GM19099 (cell line): ENCODE results near the gene MAL.

ENCODE experiments used
- POLR2A ChIP-seq: IDR thresholded peaks from 3 replicates; pipeline ENCODE4 v1.6.1; 2011; ENCODE audit warnings: low read depth; ENCODE audit not compliant: insufficient read length; ENCODE audit errors: extremely low read depth

MAL gene

DNA sequence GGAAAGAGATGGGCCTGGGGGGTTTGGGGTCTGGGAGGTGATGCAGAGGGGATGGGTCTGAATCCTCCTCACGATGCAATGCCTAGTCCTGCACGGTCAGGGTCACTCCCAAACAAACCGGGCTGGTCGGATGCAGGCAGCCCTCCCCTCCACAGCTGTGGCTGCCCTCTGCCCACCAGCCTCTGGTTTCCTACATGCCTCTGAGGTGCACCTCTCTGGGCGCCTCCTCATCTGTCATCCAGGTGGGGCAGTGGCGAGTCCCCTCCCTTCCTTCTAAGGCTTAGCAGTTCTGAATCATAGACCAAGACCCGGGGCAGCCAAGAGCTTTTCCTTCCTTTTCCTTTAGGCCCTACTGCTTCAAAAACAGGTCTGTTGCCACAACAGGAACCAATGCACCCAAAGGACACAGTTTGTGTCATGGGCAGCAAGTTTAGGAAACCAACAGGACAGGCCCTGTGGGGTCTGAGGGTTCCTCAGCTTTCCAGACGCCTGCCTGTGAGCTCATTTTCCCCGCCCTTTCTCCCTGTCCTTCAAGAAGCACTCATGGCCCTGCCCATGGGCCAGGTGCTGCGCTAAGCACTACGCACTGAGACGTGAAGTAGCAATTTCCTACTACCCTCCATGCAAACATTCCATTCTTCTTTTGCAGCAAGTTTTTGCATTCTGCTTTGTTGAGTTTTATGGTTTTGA, 6.5 kb upstream of the MAL start:
- TF ChIP-seq POLR2A: no peak

- no peak for TF ChIP-seq POLR2A
Observed at GRCh38 chr2:95019572-95019971, 5.9 kb upstream of the MAL start.

DNA sequence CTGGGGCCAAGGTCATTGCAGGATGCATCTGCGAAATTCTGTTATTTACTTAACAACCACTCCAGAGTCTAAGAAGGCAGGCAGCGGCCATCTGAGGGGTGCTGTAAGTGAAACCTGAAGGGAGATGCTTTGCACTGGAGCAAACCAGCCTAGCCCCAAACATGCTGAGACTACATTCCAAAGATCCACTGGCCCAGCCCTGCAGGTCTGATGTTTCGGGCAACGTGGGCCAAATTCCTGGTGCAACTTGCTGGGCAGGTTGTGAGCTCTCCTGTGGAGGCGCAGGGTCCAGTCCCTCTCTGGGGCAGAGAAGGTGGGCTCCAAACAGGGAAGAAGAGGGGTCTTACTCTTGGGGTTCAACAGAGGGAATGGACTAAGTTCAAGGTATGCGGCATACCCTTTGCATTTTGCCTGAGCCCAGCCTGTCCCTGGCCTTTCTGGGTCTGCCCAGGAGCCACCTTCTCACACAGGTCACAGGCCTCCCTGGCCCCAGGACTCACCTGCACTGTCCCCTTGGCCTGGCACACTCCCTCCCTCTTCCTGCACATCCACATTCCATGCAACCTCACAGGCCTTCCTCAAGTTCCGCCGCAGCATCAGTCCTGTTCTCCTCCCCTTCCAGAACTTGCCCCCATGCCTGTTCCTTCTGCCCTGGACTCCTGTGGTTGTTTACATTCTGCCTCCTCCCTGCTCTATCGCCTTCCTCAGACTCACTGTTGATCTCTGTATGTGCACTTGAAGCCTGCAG, 5.1 kb upstream of the MAL start:
- TF ChIP-seq POLR2A: no peak

DNA sequence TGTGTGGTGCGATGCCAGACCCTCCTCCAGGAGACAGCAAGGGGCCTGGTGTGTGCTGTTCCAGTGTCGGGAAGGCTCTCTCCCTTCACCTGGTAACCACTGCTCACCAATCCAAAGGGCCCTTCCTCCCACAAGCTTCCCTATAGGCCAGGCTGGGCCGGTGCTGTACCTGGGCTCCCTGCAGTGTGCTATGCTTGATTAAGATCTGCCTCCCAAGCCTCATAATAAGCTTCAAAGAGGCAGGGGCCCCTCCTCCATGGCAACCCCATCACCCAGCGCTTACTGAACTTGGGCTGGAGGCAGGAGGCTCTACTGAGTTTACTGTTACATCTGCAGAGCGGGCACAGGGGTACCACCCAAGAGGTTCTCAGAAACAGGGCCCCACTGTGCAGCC, 4.5 kb upstream of the MAL start:
- no peak for TF ChIP-seq POLR2A

DNA sequence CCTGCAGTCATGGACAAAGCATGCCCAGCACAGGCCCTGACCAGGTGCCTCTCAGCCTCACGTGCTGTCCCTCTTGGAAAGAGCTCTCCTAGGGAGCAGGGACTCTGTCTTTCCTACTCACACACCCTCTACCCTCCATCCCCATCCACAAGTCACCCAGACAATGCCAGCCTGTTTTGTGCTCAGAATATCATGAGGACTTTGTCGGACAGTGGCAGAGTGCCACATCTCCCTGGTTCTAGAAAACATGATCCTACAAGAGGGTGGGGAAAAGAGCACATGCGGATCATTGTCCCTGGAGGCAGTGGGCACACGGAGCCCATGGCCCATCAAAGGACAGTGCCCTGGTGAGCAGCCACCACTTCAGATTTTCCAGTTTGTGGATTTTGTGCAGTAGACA, 3.7 kb upstream of the MAL start:
- no peak for TF ChIP-seq POLR2A

DNA sequence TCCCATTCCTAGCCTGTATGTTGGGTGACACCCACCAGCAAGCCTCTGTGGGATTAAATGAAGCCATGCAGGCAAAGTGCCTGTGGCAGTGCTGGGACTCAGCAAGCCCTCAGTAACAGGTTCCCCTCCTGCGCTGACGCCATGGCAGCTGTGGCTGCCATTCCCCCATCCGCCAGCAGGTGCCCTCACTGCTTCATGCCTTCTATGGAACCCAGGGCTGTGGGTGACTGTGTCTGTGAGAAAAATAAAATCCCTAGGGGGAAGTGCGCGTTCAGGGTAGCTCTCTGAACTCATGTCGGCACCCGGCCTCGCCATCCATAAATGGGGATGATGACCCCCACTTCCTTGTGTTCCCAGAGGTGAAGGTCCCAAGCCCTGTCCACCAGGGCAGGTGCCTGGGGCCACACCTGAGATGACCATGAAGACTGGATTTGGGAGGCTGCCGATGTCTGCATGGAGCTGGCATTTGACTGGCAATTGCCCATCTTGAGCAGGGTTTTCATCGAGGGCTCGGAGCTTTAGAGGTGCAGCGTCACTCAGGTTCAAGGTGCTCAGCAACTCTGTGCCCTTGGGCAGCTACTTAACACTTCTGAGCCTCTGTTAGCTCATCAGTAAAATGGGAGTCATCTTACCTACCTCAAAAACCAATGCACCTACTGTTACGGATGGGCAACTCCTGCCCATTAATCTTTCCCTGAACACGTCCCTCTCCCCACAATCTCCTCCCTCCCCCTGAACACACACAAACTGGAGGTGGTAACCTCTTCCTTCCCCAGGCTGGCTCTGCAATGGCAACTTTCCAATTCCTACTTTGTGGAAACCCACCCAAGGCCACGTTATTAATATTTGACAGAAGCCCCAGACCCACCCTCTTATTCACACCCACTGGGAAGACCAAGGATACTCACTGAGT, 2.9 kb upstream of the MAL start:
- TF ChIP-seq POLR2A: no peak

DNA sequence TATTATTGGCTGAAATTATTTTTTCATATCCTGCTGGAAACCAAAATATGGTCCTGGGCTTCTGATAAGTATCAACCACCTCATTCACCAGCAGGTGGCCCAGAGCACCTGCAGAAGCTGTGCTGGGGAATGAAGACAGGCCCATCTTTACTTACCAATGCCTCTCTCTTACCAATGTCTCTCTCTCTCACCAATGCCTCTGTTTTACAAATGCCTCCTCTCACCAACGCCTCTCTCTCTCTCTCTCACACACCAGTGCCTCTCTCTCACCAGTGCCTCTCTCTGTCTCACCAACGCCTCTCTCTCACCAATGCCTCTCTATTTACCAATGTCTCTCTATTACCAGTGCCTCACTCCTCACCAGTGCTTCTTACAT, 2.3 kb upstream of the MAL start:
- no peak for TF ChIP-seq POLR2A

DNA sequence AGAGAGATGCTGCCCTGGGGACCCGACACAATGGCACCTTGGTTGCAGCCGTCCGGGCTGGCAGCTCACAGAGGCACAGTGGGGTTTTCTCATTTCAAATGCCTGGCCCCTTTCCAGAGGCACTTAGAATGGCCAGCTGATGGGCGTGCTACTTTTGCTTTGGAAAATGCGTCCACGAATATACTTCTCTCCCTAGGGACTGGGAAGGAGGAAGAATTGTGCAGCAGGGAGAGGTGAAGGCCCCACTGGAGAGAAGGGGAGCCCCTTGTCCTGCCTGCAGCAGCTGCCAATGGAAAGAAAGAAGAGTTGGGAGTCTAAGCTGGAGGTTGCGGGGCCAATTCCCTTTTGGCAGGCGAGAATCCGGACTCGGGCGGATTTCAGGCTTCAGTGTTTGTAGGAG, 1.1 kb upstream of the MAL start:
- TF ChIP-seq POLR2A: no peak

GRCh38 chr2:95024960-95025405, 525 bp upstream of the MAL start:
- no peak for TF ChIP-seq POLR2A

GRCh38 chr2:95026471-95027368, 1.2 kb downstream of the MAL start:
- no peak for TF ChIP-seq POLR2A

DNA sequence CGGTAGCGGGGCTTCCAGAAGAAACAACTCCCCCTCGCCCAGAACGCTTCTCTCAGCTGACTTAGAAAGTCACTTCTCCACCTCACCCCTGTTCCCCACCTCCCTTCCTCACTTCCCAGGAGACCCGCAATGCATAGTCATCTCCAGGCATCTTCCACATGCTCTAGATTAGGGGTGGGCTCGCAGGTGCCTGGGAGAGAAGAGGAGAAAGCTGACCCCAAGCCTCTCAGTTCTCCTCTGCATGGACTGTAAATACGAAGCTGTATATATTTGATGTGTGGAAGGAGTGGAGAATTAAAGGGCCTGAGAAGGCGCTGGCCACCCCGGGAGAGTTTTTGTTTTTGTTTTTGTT, 1.8 kb downstream of the MAL start:
- no peak for TF ChIP-seq POLR2A

- no peak for TF ChIP-seq POLR2A
Observed at GRCh38 chr2:95029898-95030341, 4.4 kb downstream of the MAL start.

- no peak for TF ChIP-seq POLR2A
Observed at GRCh38 chr2:95030496-95030895, 5.0 kb downstream of the MAL start.

GRCh38 chr2:95031076-95031725, 5.7 kb downstream of the MAL start:
- TF ChIP-seq POLR2A: no peak
